H1 (cell line): ENCODE data around the gene PSMD12. TPM values are rescaled to one million over a fixed set of nuclear protein-coding genes. Genes with fewer than 3 reads are reported as not detected.

Experiments used
- CTCF ChIA-PET: fragments of 300-600 bp; sonication (Branson Sonifier 250); formaldehyde crosslinking; loops from one replicate; lab custom pipeline; 2021; ENCODE audit not compliant: partially characterized antibody; lab: Charles Lee
- POLR2A ChIA-PET: fragments of 300-600 bp; sonication (Branson Sonifier 250); formaldehyde crosslinking; loops from one replicate; lab custom pipeline; 2021; ENCODE audit warnings: inconsistent platforms; ENCODE audit not compliant: partially characterized antibody; lab: Charles Lee
- DNase-seq, 2 experiments: peaks; one replicate each; pipeline versions ENCODE4 v3.0.0 to v3.0.0-alpha.2; 2010 to 2022; ENCODE audit warnings: low spot score in 2 of 2, low read depth in 1 of 2, mixed read lengths in 1 of 2
- FAIRE-seq: peaks from 2 replicates; lab custom pipeline; 2011; peaks lifted over from hg19 to GRCh38; lab: Jason Lieb, UNC
- H2AFZ ChIP-seq: 2 replicates; pipeline ENCODE4 v1.8.1; 2012; ENCODE audit warnings: low read length, inconsistent platforms
- H2AK5ac ChIP-seq: 2 replicates; pipeline ENCODE4 v1.6.1; 2013; ENCODE audit warnings: low read depth, low read length
- H2BK120ac ChIP-seq: replicated peaks from 2 replicates; pipeline ENCODE3; 2013; ENCODE audit warnings: low read depth, low read length, inconsistent platforms
- H2BK12ac ChIP-seq: 2 replicates; pipeline ENCODE4 v1.6.1; 2013; ENCODE audit warnings: low read depth, low read length
- H2BK15ac ChIP-seq: 2 replicates; pipeline ENCODE4 v1.6.1; 2013; ENCODE audit warnings: low read length
- H2BK20ac ChIP-seq: 2 replicates; pipeline ENCODE4 v1.6.1; 2013; ENCODE audit warnings: low read length
- H2BK5ac ChIP-seq: 2 replicates; pipeline ENCODE4 v1.6.1; 2013; ENCODE audit warnings: low read depth, low read length
- H3K14ac ChIP-seq: 2 replicates; pipeline ENCODE4 v1.6.1; 2013; ENCODE audit warnings: inconsistent platforms; ENCODE audit not compliant: insufficient read length
- H3K18ac ChIP-seq: 2 replicates; pipeline ENCODE4 v1.6.1; 2013; ENCODE audit warnings: low read length; ENCODE audit errors: extremely low read depth
- H3K23ac ChIP-seq: 2 replicates; pipeline ENCODE4 v1.6.1; 2013; ENCODE audit warnings: inconsistent platforms; ENCODE audit not compliant: insufficient read length
- H3K23me2 ChIP-seq: 2 replicates; pipeline ENCODE4 v1.6.1; 2013; ENCODE audit warnings: low read depth, low read length
- H3K27ac ChIP-seq: 2 replicates; pipeline ENCODE4 v1.6.1; 2011; ENCODE audit warnings: low read depth, low read length, inconsistent platforms
- H3K27me3 ChIP-seq, 4 experiments: replicated peaks in 1 of 4; 1 replicate in 1 of 4; 2 replicates in 3 of 4; pipeline versions ENCODE4 v1.6.1 to v1.8.1; 2011 to 2013; ENCODE audit warnings: low read length in 3 of 4, mild to moderate bottlenecking in 3 of 4, inconsistent platforms in 2 of 4, mixed read lengths in 2 of 4, moderate library complexity in 1 of 4; ENCODE audit not compliant: control insufficient read depth in 3 of 4, insufficient read depth in 3 of 4; ENCODE audit errors: extremely low read depth in 1 of 4
- H3K36me3 ChIP-seq, 4 experiments: 2 replicates each; pipeline versions ENCODE4 v1.6.1 to v1.8.1; 2011 to 2013; ENCODE audit warnings: mild to moderate bottlenecking in 4 of 4, low read length in 3 of 4, moderate library complexity in 2 of 4, control low read depth in 1 of 4, inconsistent platforms in 1 of 4; ENCODE audit not compliant: insufficient read depth in 4 of 4, control insufficient read depth in 2 of 4
- H3K4ac ChIP-seq: replicated peaks from 2 replicates; pipeline ENCODE3; 2013; ENCODE audit warnings: low read length, low read depth, mixed read lengths, inconsistent platforms; ENCODE audit not compliant: insufficient read length
- H3K4me1 ChIP-seq, 4 experiments: replicated peaks in 1 of 4; 1 replicate in 1 of 4; 2 replicates in 3 of 4; pipeline versions ENCODE4 v1.6.1 to v1.8.1; 2011 to 2013; ENCODE audit warnings: low read length in 3 of 4, inconsistent platforms in 2 of 4, mixed read lengths in 1 of 4; ENCODE audit not compliant: insufficient read depth in 4 of 4, control insufficient read depth in 3 of 4
- H3K4me2 ChIP-seq, 2 experiments: 2 replicates each; pipeline versions ENCODE4 v1.6.1 to v1.8.1; 2011 to 2013; ENCODE audit warnings: low read depth in 2 of 2, low read length in 2 of 2, control low read depth in 1 of 2, inconsistent platforms in 1 of 2, mild to moderate bottlenecking in 1 of 2; ENCODE audit not compliant: insufficient read depth in 1 of 2
- H3K4me3 ChIP-seq, 4 experiments: fragments of 200-600, 300-600 bp in 1 of 4; sonication (generic), shearing (Covaris generic), sonication (Bioruptor Twin) in 1 of 4; 2 replicates each; pipeline versions ENCODE4 v1.5.1 to v1.8.1; 2011 to 2016; ENCODE audit warnings: low read length in 4 of 4, low read depth in 3 of 4, control low read depth in 2 of 4, inconsistent platforms in 2 of 4, mild to moderate bottlenecking in 2 of 4, mixed read lengths in 1 of 4, moderate library complexity in 1 of 4; ENCODE audit not compliant: insufficient read depth in 2 of 4; ENCODE audit errors: extremely low read depth in 1 of 4
- H3K56ac ChIP-seq: replicated peaks from 2 replicates; pipeline ENCODE3; 2013; ENCODE audit warnings: low read depth, mild to moderate bottlenecking, mixed read lengths, low read length, inconsistent platforms; ENCODE audit not compliant: insufficient read length
- H3K79me1 ChIP-seq: 2 replicates; pipeline ENCODE4 v1.6.1; 2013; ENCODE audit warnings: low read depth, low read length, control low read depth
- H3K79me2 ChIP-seq, 2 experiments: 2 replicates each; pipeline versions ENCODE4 v1.6.1 to v1.8.1; 2012 to 2013; ENCODE audit warnings: low read length in 2 of 2, mild to moderate bottlenecking in 2 of 2, inconsistent platforms in 1 of 2; ENCODE audit not compliant: insufficient read depth in 2 of 2, control insufficient read depth in 1 of 2
- H3K9ac ChIP-seq, 4 experiments: replicated peaks in 1 of 4; 1 replicate in 1 of 4; 2 replicates in 3 of 4; pipeline versions ENCODE4 v1.6.1 to v1.8.1; 2011 to 2013; ENCODE audit warnings: low read depth in 3 of 4, low read length in 3 of 4, control low read depth in 2 of 4, mild to moderate bottlenecking in 2 of 4, moderate library complexity in 2 of 4, inconsistent platforms in 1 of 4; ENCODE audit errors: extremely low read depth in 1 of 4
- H3K9me3 ChIP-seq, 2 experiments: 2 replicates each; pipeline versions ENCODE4 v1.6.1 to v1.8.1; 2012 to 2013; ENCODE audit warnings: mild to moderate bottlenecking in 2 of 2, moderate library complexity in 2 of 2, control low read depth in 1 of 2, inconsistent platforms in 1 of 2, low read depth in 1 of 2, low read length in 1 of 2, mixed read lengths in 1 of 2; ENCODE audit not compliant: insufficient read depth in 2 of 2
- H4K20me1 ChIP-seq, 2 experiments: replicated peaks in 1 of 2; 2 replicates each; pipeline versions ENCODE3 to v1.8.1; 2011 to 2013; ENCODE audit warnings: inconsistent platforms in 2 of 2, low read length in 2 of 2, mild to moderate bottlenecking in 1 of 2; ENCODE audit not compliant: insufficient read depth in 2 of 2, control insufficient read depth in 1 of 2
- H4K5ac ChIP-seq: 2 replicates; pipeline ENCODE4 v1.6.1; 2013; ENCODE audit warnings: low read length, low read depth, mixed read lengths, inconsistent platforms; ENCODE audit not compliant: insufficient read length
- H4K8ac ChIP-seq: 2 replicates; pipeline ENCODE4 v1.8.0; 2013; ENCODE audit warnings: mild to moderate bottlenecking, moderate library complexity, low read length, inconsistent platforms; ENCODE audit not compliant: insufficient read depth; ENCODE audit errors: extremely low read depth
- H4K91ac ChIP-seq: replicated peaks from 2 replicates; pipeline ENCODE3; 2013; ENCODE audit warnings: low read length, mixed read lengths, inconsistent platforms; ENCODE audit not compliant: insufficient read length
- ATF3 ChIP-seq: IDR thresholded peaks from 2 replicates; pipeline ENCODE4 v1.6.1; 2011; ENCODE audit warnings: low read depth, mild to moderate bottlenecking, low read length; ENCODE audit not compliant: insufficient read depth
- CEBPB ChIP-seq: IDR thresholded peaks from 2 replicates; pipeline ENCODE4 v1.6.1; 2012; ENCODE audit warnings: low read depth, low read length
- HDAC6 ChIP-seq: IDR thresholded peaks from one replicate; pipeline ENCODE4 v1.7.1; 2012; ENCODE audit warnings: low read depth, mild to moderate bottlenecking, inconsistent platforms, low read length, moderate library complexity
- JUND ChIP-seq: IDR thresholded peaks from 2 replicates; pipeline ENCODE4 v1.6.1; 2011; ENCODE audit warnings: mild to moderate bottlenecking, improper control_type of control experiment, low read length
- MAX ChIP-seq: IDR thresholded peaks from 2 replicates; pipeline ENCODE4 v1.6.1; 2012; ENCODE audit warnings: inconsistent platforms
- NRF1 ChIP-seq: IDR thresholded peaks from 2 replicates; pipeline ENCODE4 v1.6.1; 2011; ENCODE audit warnings: mild to moderate bottlenecking, low read depth, low read length, improper control_type of control experiment
- POLR2A ChIP-seq, 2 experiments: IDR thresholded peaks; 1 replicate in 1 of 2; 2 replicates in 1 of 2; pipeline ENCODE4 v1.6.1; 2011; ENCODE audit warnings: low read depth in 2 of 2, low read length in 2 of 2, mild to moderate bottlenecking in 2 of 2; ENCODE audit errors: control extremely low read depth in 1 of 2
- RBBP5 ChIP-seq: IDR thresholded peaks from 2 replicates; pipeline ENCODE4 v1.7.1; 2012; ENCODE audit warnings: low read depth, mild to moderate bottlenecking, inconsistent platforms, low read length, moderate library complexity, borderline replicate concordance
- TEAD4 ChIP-seq: IDR thresholded peaks from 2 replicates; pipeline ENCODE4 v1.6.1; 2012; ENCODE audit warnings: low read depth, low read length, inconsistent platforms, mixed read lengths
- USF2 ChIP-seq: IDR thresholded peaks from 2 replicates; pipeline ENCODE4 v1.6.1; 2011; ENCODE audit warnings: low read length, improper control_type of control experiment
- WGBS, 2 experiments: shearing (Covaris generic) in 1 of 2; methylation state at CpG; one replicate each; pipeline versions ENCODE4 v1.1.6 to v1.1.7; 2013 to 2015; ENCODE audit warnings: low lambda C conversion rate in 2 of 2, mixed read lengths in 2 of 2, inconsistent platforms in 1 of 2, low coverage in 1 of 2, missing lambda C conversion rate in 1 of 2; ENCODE audit not compliant: insufficient replicate concordance in 2 of 2, insufficient coverage in 1 of 2, insufficient read length in 1 of 2; ENCODE audit errors: extremely low coverage in 1 of 2, missing lambda C conversion rate in 1 of 2; 5-methylcytosine and 5-hydroxymethylcytosine counted together
- polyA plus RNA-seq, 7 experiments: library from polyadenylated mRNA; depleted of rRNA in 3 of 7; stranded (reverse) in 5 of 7; unstranded in 2 of 7; fragments of >200 nt in 5 of 7; fragments of 200-250 nt in 2 of 7; gene quantifications; 1 replicate in 5 of 7; 2 replicates in 1 of 7; 4 replicates in 1 of 7; pipeline versions ENCODE4 v1.2.1 to v1.2.3, GENCODE V29; 2011 to 2013; ENCODE audit warnings: missing spikeins in 2 of 7, mixed read lengths in 2 of 7
- total RNA-seq: library from RNA; stranded (reverse); fragmentation: NEBNext Ultra II Directional; extraction: Animal tissue kit (Norgen Biotek cat#: 25700); gene quantifications from 2 replicates; pipeline ENCODE4 v1.2.1, GENCODE V29; 2021

PSMD12 gene
- total and polyA plus RNA-seq, 2 of the 8 experiments (the other 6 are each of a cell fraction or from before 2014, with no cell fraction given) = 14.0 to 82.4 TPM

GRCh38 chr17:67322042-67322787, 44.2 kb downstream of the PSMD12 start:
- H3K18ac ChIP-seq = no peak overlapping the region; the same call in 1 of the 2 replicates
- H2BK120ac ChIP-seq = no peak overlapping the region
- no peak for FAIRE-seq
- H3K23me2 ChIP-seq = no peaks in the 10 kb centered on the region
- H3K79me1 ChIP-seq = no peaks in the 10 kb centered on the region
- peak in 1 of 2 experiments; percentile 46 for DNase-seq
- ChIA-PET CTCF (interaction anchor here (0.8 to 1.1 kb wide), 3 partner anchors 20 to 56 kb away, joined by 3 to 5 read pairs (median 5); no protein-coding TSS in a partner anchor), POLR2A (interaction anchor here (0.7 to 1.4 kb wide), 5 partner anchors 9 to 64 kb away, joined by 3 to 5 read pairs (median 4); no protein-coding TSS in a partner anchor)
- no peak overlapping the region for H4K8ac ChIP-seq
- H3K4ac ChIP-seq = no peak overlapping the region
- H3K36me3 ChIP-seq = no peaks in the 10 kb centered on the region; a peak in 1 of 8 replicates
- H3K14ac ChIP-seq = no peak overlapping the region
- no peak overlapping the region for H2BK20ac ChIP-seq
- H2BK15ac ChIP-seq = no peak overlapping the region
- H3K4me2 ChIP-seq = peak overlapping the region; percentile 16 to 41; a peak in 2 of 4 replicates
- no peak overlapping the region for H3K56ac ChIP-seq
- H4K5ac ChIP-seq = peak overlapping the region; percentile 31
- peaks cover 0 to 7% (median 3%) of the 10 kb centered on the region in 4 experiments; a peak in 2 of 7 replicates for H3K4me1 ChIP-seq
- H3K23ac ChIP-seq = no peak overlapping the region
- H2BK12ac ChIP-seq = peak overlapping the region; percentile 19; the same call in 1 of the 2 replicates
- H3K4me3 ChIP-seq = peak overlapping the region in 1 of 4 experiments; percentile 28; a peak in 1 of 8 replicates
- no peak overlapping the region for H2AK5ac ChIP-seq
- H2BK5ac ChIP-seq = no peak overlapping the region
- no peaks in the 10 kb centered on the region for H3K9me3 ChIP-seq
- no peak overlapping the region for H3K27ac ChIP-seq
- H3K79me2 ChIP-seq = no peaks in the 10 kb centered on the region
- peaks cover 0 to 1% (median 0%) of the 10 kb centered on the region in 4 experiments; a peak in 1 of 7 replicates for H3K27me3 ChIP-seq
- no peaks in the 10 kb centered on the region for H4K20me1 ChIP-seq
- no peak overlapping the region for H3K9ac ChIP-seq
- peak overlapping the region; percentile 86 for H2AFZ ChIP-seq
- H4K91ac ChIP-seq = no peak overlapping the region
- WGBS, 2 experiments = 66% methylated on average over 3 of the region's 3 CpGs; no CpG with 5 or more reads in 1 of the 2 experiments
- TF ChIP-seq JUND = no peak
- TF ChIP-seq HDAC6 = no peak
- TF ChIP-seq TEAD4 = no peak
- TF ChIP-seq CEBPB = no peak
- TF ChIP-seq MAX = no peak
- TF ChIP-seq RBBP5 = no peak
- TF ChIP-seq USF2 = no peak
- no peak for TF ChIP-seq ATF3
- no peak for TF ChIP-seq NRF1
- peak in 1 of 2 experiments; percentile 26; a peak in 1 of 3 replicates for TF ChIP-seq POLR2A (IDR thresholded peaks at IDR 0.05; ENCODE audit: control extremely low read depth in 1 of 2, low read depth in 2 of 2, low read length in 2 of 2)
